Motor neuron (in vitro differentiated cells): ENCODE measurements around the gene HEATR5B. TPM values are rescaled to one million over a fixed set of nuclear protein-coding genes. Genes with fewer than 3 reads are reported as not detected.

ENCODE experiments used
- ATAC-seq, 8 experiments: fragments of 200-7000 bp; cut with Tn5 transposase; replicated peaks in 6 of 8; 2 replicates each; pipeline ENCODE4 v1.8.0; 2021; ENCODE audit warnings: mild to moderate bottlenecking in 8 of 8, moderate library complexity in 8 of 8
- H3K27ac ChIP-seq, 2 donors: fragments of 250-450 bp; sonication (Bioruptor Pico); 2 replicates each; pipeline ENCODE4 v1.9.0; 2021; ENCODE audit warnings: antibody characterized with exemption in 2 of 2, mild to moderate bottlenecking in 2 of 2, moderate library complexity in 1 of 2
- H3K4me1 ChIP-seq, 2 donors: fragments of 250-450 bp; sonication (Bioruptor Pico); replicated peaks in 1 of 2; 2 replicates each; pipeline ENCODE4 v1.6.1; 2021; ENCODE audit warnings: antibody characterized with exemption in 2 of 2, mild to moderate bottlenecking in 2 of 2, moderate library complexity in 1 of 2
- H3K4me3 ChIP-seq, 5 donors: fragments of 250-450 bp; sonication (Bioruptor Pico); 2 replicates each; pipeline ENCODE4 v1.9.0; 2021; ENCODE audit warnings: antibody characterized with exemption in 5 of 5, mild to moderate bottlenecking in 5 of 5, moderate library complexity in 4 of 5
- WGBS, 10 experiments: fragments of 450-650 bp; shearing (Covaris generic); methylation state at CpG; one replicate each; pipeline ENCODE4 v1.0.0; 2022; 5-methylcytosine and 5-hydroxymethylcytosine counted together
- in situ Hi-C, 9 experiments: fragments of 400-800 bp; cut with MboI; loops; one replicate each; pipeline ENCODE4 v1.15.0; 2021; ENCODE audit warnings: low sequenced_read_pairs in 9 of 9, low pct_unique_long_range_greater_than_20kb in 2 of 9; ENCODE audit not compliant: unreplicated experiment in 9 of 9
- total RNA-seq, 8 experiments: library from RNA; unstranded; fragments of 300-600 nt; gene quantifications; 2 replicates each; pipeline versions ENCODE4 v1.2.3 to v1.2.4, GENCODE V29; 2022

The HEATR5B gene
- total RNA-seq, 8 experiments from 2014 or later = 15.6 to 34.6 (median 25.3) TPM

GRCh38 chr2:36965751-36966369, 118.3 kb downstream of the HEATR5B start:
- Histone ChIP-seq H3K4me1 (peaks cover 0 to 5% of the 10 kb centered on the region in 2 donors), H3K4me3 (peak overlapping the region; percentile 71 to 97 (median 87)), H3K27ac (peak overlapping the region; percentile 60 to 76)
- in situ Hi-C loops = no loop called here
- WGBS, 10 experiments = 0 to 1% (median 0%) methylated on average over 1 to 14 of the region's 42 CpGs; no CpG with 5 or more reads in 2 of the 10 experiments
- ATAC-seq = peak in 7 of 8 experiments; percentile 36 to 51 (median 46)

- in situ Hi-C loops = no loop called here
- peak overlapping the region; percentile 71 to 97 (median 87) for H3K4me3 ChIP-seq
- ATAC-seq = no peak
- no peak overlapping the region for H3K27ac ChIP-seq
- peaks cover 0 to 5% of the 10 kb centered on the region in 2 donors for H3K4me1 ChIP-seq
- 0 to 50% (median 22%) methylated on average over 1 to 2 of the region's 2 CpGs; no CpG with 5 or more reads in 2 of the 10 experiments for WGBS, 10 experiments
Observed at GRCh38 chr2:36965206-36965605, 119.0 kb downstream of the HEATR5B start.

- in situ Hi-C loops = no loop called here
- peak overlapping the region in 1 of 5 donors; percentile 87 for H3K4me3 ChIP-seq
- H3K27ac ChIP-seq = no peak overlapping the region
- H3K4me1 ChIP-seq = peaks cover 0 to 5% of the 10 kb centered on the region in 2 donors
- 73 to 100% (median 82%) methylated on average over 1 to 4 of the region's 5 CpGs; no CpG with 5 or more reads in 2 of the 10 experiments for WGBS, 10 experiments
- no peak for ATAC-seq
Observed at GRCh38 chr2:36964496-36965058, 119.6 kb downstream of the HEATR5B start.

- 83 to 100% (median 93%) methylated on average over 1 to 4 of the region's 4 CpGs; no CpG with 5 or more reads in 5 of the 10 experiments for WGBS, 10 experiments
- no peak for ATAC-seq
- peaks cover 0 to 5% of the 10 kb centered on the region in 2 donors for H3K4me1 ChIP-seq
- H3K27ac ChIP-seq = no peak overlapping the region
- no peak overlapping the region for H3K4me3 ChIP-seq
- in situ Hi-C loops = no loop called here
Observed at GRCh38 chr2:36963734-36964133, 120.4 kb downstream of the HEATR5B start.

- ATAC-seq = no peak
- in situ Hi-C loops = no loop called here
- 71 to 94% (median 82%) methylated on average over 2 to 4 of the region's 4 CpGs; no CpG with 5 or more reads in 1 of the 10 experiments for WGBS, 10 experiments
- no peak overlapping the region for H3K27ac ChIP-seq
- peaks cover 0 to 5% of the 10 kb centered on the region in 2 donors for H3K4me1 ChIP-seq
- no peak overlapping the region for H3K4me3 ChIP-seq
Observed at GRCh38 chr2:36963106-36963505, 121.1 kb downstream of the HEATR5B start.

- 79 to 100% (median 93%) methylated on average over 1 to 3 of the region's 5 CpGs; no CpG with 5 or more reads in 4 of the 10 experiments for WGBS, 10 experiments
- in situ Hi-C loops = no loop called here
- H3K4me1 ChIP-seq = peaks cover 0 to 5% of the 10 kb centered on the region in 2 donors
Observed at GRCh38 chr2:36960773-36961172, 123.4 kb downstream of the HEATR5B start.

GRCh38 chr2:36960005-36960675, 124.0 kb downstream of the HEATR5B start:
- peaks cover 0 to 2% of the 10 kb centered on the region in 2 donors for H3K4me1 ChIP-seq
- ATAC-seq = peak in 1 of 8 experiments; percentile 40
- no peak overlapping the region for H3K27ac ChIP-seq
- in situ Hi-C loops = no loop called here
- WGBS, 10 experiments = 58 to 100% (median 93%) methylated on average over 1 to 2 of the region's 2 CpGs
- H3K4me3 ChIP-seq = no peak overlapping the region

More at GRCh38 chr2:36960773-36961172, 123.4 kb downstream of the HEATR5B start:
- no peak for ATAC-seq
- no peak overlapping the region for H3K4me3 ChIP-seq
- H3K27ac ChIP-seq = no peak overlapping the region

DNA sequence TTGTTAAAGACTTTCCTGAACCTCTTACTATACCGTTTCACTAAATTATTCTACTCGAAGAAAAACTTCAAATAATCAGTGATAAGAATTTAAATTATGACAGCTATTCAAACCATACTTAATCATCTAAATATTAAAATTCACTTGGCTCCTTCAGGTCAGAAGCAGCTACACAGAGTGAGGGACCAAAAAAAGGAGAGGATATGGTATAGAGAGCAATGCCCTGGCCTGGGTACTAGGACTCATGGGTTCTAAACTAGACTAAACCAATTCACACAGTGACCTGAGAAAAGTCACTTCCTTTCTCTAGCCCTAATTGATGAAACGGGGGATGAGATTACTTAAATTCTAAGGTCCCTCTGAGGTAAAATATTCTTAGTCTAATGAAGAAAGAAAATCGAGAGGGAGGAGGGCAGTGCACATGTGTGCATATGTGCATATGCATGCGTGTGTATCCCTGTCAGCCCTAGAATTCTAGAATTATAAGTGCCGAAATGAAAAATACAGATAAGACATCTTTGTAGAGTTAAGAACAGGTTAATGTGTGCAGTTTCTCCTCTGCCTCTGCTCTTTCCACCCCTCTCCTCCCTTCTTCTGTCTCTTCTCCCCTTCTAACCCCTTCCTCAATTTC, 129.1 kb downstream of the HEATR5B start:
- in situ Hi-C loops = no loop called here
- 0 to 100% (median 64%) methylated on average over 1 to 6 of the region's 6 CpGs; no CpG with 5 or more reads in 1 of the 10 experiments for WGBS, 10 experiments
- H3K4me1 ChIP-seq = peaks cover 0 to 2% of the 10 kb centered on the region in 2 donors
- peak in 3 of 8 experiments; percentile 79 to 91 (median 91) for ATAC-seq
- no peak overlapping the region for H3K4me3 ChIP-seq
- no peak overlapping the region for H3K27ac ChIP-seq

GRCh38 chr2:36952748-36953197, 131.4 kb downstream of the HEATR5B start:
- Histone ChIP-seq H3K4me1 (peaks cover 0 to 2% of the 10 kb centered on the region in 2 donors), H3K4me3 (no peak overlapping the region), H3K27ac (no peak overlapping the region)
- ATAC-seq = no peak
- in situ Hi-C loops = no loop called here
- WGBS, 10 experiments = 0 to 100% (median 87%) methylated on average over 1 to 3 of the region's 3 CpGs

DNA sequence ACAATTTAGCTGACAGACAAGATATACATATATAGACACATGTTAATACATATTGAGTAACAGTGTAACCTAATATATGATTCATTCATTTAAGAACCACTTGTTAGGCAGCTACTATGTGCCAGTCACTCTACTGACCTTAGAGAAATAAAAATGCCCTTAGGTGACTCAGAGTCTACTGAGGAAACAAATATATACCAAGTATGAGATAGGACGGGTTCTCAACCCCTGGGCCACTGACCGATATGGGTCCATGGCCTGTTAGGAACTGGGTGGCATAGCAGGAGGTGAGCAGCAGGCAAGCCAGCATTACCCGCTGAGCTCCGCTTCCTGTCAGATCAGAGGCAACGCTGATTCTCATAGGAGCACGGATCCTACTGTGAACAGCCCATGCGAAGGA, 132.6 kb downstream of the HEATR5B start:
- peak in 2 of 8 experiments; percentile 57 to 87 for ATAC-seq

GRCh38 chr2:36951027-36951518, 133.1 kb downstream of the HEATR5B start:
- 40 to 100% (median 100%) methylated on average over 1 to 2 of the region's 2 CpGs; no CpG with 5 or more reads in 2 of the 10 experiments for WGBS, 10 experiments
- peaks cover 0 to 2% of the 10 kb centered on the region in 2 donors for H3K4me1 ChIP-seq
- no peak overlapping the region for H3K27ac ChIP-seq
- no peak overlapping the region for H3K4me3 ChIP-seq
- in situ Hi-C loops = no loop called here
- no peak for ATAC-seq

More for the DNA sequence above, 132.6 kb downstream of the HEATR5B start:
- Histone ChIP-seq H3K4me3 (no peak overlapping the region), H3K27ac (no peak overlapping the region), H3K4me1 (peaks cover 0 to 2% of the 10 kb centered on the region in 2 donors)
- 92 to 100% (median 99%) methylated on average over 1 to 6 of the region's 7 CpGs; no CpG with 5 or more reads in 4 of the 10 experiments for WGBS, 10 experiments
- in situ Hi-C loops = no loop called here

DNA sequence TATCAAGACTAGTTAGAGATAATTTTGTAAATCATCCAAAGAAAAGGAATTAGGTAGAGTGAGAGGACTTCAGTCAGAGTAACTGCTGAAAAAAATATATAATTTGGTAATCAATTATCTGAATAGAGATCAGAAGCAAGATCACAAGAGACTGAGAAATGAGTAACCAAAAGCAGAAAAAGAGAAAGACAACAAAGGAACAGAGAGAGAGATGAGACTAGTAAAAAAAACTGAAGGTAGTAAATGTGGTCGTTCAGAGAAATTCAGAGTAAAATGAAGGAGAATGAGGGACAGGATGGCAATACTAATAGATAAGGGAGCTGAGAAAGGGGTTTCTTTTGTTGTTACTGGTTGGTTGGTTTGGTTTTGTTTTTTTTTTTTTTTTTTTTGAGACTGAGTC, 134.3 kb downstream of the HEATR5B start:
- H3K27ac ChIP-seq = no peak overlapping the region
- H3K4me3 ChIP-seq = no peak overlapping the region
- peaks cover 0 to 2% of the 10 kb centered on the region in 2 donors for H3K4me1 ChIP-seq
- WGBS, 10 experiments = 47 to 89% (median 52%) methylated on average over 1 of the region's 1 CpG; no CpG with 5 or more reads in 2 of the 10 experiments
- in situ Hi-C loops = no loop called here
- ATAC-seq = no peak
